HG02852 (cell line): ENCODE measurements around the gene CCL7.
"Not testable (repeated sequence)": the region's sequence is repeated elsewhere in the genome, so short reads cannot be mapped to it uniquely, and the experiment has no call there.

Experiments used
- ATAC-seq: cut with Tn5 transposase; IDR thresholded peaks from one replicate; pipeline ENCODE4 v1.9.1; 2021; ENCODE audit warnings: mild to moderate bottlenecking, moderate library complexity; ENCODE audit not compliant: unreplicated experiment

CCL7 gene

DNA sequence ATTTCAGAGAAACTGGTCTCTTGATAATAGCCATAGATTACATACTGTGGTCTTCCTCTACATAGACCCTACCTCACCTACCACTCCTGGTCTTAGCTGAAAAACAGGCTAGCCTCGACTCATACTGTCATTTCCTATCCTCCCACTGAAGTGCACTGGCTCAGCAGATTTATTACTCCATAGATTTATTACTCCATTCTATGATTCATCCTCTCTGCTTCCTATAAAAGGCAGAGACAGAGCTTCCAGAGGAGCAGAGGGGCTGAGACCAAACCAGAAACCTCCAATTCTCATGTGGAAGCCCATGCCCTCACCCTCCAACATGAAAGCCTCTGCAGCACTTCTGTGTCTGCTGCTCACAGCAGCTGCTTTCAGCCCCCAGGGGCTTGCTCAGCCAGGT, at the start of gene CCL7:
CCL7 (plus strand) TSS at position 253 of the 400 bp plus-strand sequence; CDS start at position 323, 70 bp downstream.
- ATAC-seq: no peak

DNA sequence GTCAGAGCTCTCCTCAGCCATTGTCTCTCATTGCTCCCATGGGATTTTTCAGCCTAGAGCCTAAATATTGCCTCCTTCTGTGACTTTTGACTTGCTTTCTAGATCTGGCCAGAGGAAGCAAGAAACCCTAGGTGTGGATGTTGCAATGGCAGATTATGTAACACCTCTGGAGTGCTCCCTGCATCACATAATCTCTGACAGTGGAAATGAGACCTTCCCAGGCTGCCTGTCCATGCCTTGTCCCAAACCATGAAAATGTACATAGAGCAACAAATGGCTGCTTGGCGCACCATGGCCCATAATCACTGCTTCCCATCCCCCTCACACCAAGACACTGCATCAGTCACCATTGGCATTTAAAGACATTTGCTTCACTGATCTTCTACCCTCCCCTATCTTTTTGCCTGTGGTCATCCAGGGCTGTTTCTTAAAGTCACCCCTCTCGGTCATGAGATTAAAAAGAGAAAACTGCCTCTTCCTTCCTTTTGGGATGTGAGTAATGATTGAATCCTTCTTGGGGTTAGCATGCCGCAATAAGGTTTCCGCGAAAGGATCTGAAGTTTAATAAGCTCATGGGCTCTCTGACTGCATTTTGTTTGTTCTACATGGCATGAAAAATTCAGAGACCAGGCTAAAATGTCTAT, 49.1 kb upstream of the CCL7 start:
- ATAC-seq: no peak

DNA sequence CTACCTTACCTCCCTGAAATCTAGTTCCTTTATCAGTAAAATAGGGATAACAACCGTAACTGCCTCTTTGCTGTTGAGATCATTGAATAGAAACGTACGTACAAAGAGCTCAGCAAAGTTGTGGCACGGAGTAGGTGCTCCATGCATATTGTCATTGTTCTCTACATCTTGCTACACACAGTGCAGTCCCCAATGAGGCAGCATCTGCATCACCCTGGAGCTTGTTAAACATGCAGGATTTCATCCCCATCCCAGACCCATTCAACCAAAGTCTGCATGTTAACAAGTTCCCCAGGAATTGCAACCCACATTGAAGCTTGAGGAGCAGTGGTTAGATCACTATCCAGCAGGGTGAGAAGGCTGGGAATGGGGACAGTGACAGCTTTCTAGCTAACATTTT, 48.6 kb upstream of the CCL7 start:
- ATAC-seq: no peak

DNA sequence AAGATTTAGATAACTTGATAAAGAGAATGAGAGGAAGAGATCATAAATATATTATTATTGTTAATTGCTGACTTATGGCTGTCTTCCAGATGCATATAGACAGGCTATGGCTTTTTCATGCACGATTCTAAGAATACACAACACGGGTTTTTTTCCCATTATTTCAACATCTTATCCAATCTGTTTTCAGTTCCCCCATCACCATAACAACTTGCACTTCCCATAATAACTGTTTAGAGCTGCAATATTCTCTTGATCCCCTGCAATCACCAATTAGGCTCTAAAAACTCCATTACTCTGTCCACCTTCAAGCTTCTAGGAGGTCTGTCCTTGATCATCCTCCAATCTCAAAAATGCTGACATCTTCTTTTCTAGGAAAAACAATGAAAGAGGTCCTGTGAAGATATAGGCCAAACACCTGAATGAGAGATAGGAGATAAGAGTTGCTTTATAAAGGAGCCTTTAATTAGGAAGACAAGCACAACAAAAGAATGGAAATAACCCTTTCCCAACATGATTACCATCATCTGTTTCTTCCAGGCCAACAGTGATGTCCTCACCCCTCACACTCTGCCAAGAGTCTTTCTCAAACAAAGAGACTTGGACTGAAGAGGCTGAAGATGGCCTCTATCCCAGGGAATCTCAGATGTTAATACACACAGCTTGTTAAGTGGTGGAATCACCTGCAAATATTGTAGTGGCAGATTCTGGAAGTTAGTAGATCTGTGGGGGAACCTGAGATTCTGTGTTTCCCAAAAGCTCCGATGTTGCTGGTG, 47.1 kb upstream of the CCL7 start:
- ATAC-seq: no peak

DNA sequence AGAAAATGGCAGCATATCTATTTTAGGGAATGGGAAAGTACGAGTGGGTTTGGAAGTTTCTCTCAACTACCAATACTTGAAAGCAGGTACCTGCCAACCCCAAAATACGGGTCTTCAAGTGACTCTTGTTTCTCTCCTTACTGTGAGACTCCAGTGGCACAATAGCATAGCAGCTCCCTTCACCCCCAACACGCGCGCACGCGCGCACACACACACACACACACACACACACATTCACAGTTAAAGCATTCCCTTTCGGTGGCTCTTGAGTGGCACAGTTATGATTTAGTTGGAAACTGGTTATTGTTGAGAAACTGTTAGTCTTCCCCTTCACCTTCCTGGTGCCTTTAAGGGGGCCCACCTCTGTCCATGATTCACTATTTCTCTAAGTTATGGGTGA, 45.0 kb upstream of the CCL7 start:
- no peak for ATAC-seq

DNA sequence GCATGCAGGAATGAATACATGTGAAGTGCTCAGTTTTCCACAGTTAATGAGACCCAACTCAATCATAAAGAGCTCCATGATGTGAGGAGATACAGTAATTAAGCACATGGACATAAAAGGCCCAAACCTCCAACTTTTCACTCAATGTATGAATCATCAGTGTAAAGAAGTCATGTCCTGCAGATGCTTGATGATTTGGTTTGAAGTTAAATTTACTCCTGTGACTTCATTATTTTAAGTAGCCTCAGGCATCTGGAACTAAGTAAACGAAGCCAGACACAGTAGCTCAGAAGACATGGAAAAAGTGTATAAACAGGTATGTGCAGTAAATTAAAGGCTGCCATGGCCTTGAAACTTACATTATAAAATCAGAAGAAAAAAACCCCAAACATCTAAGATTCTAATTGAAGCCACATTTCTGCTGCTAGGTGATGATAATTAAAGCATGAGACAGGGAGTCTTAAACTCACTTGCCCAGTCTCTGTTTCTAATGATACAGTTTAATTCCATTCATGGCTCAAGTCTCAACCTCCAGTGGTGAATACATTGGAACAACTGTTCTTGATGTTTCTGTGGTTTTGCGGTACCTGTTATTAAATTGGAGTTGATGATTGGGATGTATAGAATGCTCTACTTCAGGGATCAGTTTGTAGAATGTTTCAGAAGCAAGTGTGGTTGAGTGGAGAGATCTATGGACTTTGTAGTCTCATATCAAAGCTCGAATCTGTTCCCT, 43.8 kb upstream of the CCL7 start:
- ATAC-seq: no peak

DNA sequence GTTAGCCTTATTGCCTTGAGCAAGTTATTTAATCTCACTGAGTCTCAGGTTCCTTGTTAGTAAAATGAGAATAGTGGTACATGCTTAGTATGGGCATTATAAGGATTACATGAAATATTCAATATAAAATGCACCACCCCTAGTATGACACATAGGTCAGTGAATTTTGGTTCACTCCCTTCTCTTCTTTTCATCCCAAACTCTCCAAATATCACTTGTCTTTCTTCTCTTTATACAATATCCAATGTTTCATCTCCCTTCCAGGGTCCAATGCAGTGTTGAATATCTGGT, 43.3 kb upstream of the CCL7 start:
- ATAC-seq: no peak

DNA sequence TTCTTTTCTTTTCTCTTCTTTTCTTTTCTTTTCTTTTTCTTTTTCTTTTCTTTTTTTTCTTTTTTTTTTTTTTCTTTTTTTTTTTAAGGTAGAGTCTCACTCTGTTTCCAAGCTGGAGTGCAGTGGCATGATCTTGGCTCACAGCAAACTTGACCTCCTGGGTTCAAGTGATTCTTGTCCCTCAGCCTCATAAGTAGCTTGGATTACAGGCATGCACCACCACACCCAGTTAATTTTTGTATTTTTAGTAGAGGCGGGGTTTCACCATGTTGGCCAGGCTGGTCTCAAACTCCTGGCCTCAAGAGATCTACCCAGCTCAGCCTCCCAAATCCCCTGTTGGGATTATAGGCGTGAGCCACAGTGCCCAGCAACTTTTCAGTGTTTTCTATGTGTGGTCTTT, 42.7 kb upstream of the CCL7 start:
- ATAC-seq: not testable (repeated sequence)

DNA sequence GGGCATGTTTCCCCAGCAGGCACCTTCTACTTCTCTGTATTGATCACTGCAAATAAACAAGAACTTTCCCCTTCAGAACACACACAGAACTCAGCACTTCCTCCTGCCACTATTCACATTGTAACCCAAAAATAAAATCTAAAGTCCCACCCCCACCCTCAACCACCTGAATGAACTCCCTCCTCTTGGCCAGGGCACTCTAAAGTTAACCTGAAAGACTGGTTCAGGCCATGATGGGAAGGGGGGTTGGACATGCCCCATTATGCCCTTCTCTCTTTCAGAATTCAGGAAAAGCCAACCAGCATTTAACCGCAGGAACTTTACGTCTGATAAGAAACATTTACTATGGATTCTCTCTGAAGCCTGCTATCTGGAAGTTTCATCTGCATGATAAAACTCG, 42.3 kb upstream of the CCL7 start:
- no peak for ATAC-seq

DNA sequence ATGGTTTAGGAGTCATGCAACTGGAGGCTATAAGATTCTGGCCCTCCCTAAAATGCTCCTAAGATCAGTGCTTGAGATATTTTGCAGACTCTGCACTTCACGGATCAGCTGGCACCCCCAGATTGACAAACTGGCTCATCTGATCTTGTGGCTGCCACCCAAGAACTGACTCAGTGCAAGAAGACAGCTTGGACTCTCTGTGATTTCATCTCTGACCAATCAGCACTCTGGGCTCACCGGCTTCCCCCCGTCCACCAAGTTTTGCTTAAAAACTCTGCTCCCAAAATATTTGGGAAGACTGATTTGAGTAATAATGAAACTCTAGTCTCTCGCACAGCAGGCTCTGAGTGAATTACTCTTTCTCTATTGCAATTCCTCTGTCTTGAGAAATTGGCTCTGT, 41.2 kb upstream of the CCL7 start:
- no peak for ATAC-seq

DNA sequence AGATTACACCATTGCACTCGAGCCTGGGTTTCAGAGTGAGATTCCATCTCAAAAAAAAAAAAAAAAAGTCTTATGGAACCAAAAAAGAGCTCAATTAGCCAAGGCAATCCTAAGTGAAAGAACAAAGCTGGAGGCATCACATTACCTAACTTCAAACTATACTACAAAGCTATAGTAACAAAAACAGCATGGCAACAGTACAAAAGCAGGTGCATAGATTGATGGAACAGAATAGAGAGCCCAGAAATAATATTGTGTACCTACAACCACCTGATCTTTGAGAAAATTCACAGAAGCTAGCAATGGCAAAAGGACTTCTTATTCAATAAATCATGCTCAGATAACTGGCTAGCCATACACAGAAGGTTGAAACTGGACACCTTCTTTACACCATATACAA, 39.7 kb upstream of the CCL7 start:
- no peak for ATAC-seq

DNA sequence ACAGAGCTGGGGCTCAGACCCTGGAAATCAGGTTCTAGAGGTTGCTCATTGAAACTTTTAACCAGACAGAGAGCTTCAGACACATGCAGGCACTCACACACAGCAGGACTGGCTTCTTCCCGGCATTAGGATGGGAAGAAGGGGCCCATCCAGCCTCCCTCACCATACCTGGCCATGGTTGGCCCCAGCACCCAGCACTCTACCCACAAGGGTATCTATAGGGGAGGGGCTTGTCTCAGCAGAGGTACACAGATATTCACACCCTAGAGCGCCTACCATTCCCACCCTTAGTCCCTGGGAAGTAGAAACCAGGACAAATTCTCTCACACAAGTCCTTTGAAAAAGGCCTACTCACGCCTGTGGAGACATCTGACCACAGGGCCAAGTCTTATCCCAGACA, 35.4 kb upstream of the CCL7 start:
- ATAC-seq: no peak

DNA sequence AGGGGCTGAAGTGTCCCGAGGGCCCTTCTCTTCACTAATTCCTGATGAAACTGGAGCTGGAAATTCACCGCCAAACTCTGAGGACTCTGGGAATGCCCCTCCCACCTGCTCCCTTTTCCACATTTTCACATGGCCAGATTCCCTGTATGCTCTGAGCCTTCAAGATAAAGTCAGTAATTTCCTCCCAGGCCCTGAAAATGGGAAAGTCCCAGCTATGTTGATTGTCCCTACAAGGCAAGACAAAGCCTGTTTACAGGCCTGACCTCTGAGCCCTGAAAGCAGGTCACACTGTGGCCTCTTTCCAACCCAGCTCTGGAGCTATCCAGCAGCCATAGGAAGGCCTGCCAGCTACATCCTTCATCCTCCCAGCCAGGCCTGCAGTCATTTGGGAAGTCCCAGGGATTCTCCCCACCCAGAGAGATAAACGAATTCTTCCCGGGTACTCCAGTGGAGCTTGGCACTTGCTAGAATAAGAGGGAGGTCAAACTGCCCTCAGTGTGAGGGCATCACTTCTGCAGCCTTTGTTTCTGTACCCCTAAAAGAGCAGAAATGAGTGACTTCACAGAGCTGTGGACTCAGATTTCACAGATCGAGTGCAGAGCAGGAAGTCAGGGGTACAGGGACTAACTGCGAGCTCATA, 34.5 kb upstream of the CCL7 start:
- ATAC-seq: no peak

DNA sequence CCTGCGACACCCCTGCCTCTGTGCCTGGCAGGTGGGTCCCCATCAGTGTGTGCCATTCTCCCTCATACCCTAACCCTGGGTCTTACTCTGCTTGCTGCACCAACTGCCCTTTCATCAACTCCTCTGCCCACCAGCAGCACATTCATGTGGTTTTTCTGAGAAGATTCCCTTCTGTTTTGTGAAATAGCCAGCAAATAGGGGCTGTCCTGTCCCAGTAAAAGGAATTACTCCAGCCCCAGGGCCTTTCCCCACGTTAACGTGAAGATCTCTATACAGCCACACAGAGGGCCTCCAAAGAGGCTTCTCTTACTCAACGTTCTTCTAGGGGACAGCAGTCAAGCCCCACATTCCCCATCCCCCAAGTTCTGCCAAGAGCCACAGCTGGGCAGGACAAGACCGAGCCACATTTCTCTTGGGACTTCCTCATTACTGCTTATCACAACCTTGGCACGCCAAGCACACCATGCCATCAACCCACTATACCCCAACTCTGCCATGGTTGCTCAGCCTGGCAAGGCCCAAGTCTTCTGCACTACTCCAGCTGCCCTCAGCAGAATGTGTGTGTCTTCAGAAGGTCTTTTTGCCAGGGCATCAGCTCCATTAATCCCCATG, 33.6 kb upstream of the CCL7 start:
- ATAC-seq: no peak

DNA sequence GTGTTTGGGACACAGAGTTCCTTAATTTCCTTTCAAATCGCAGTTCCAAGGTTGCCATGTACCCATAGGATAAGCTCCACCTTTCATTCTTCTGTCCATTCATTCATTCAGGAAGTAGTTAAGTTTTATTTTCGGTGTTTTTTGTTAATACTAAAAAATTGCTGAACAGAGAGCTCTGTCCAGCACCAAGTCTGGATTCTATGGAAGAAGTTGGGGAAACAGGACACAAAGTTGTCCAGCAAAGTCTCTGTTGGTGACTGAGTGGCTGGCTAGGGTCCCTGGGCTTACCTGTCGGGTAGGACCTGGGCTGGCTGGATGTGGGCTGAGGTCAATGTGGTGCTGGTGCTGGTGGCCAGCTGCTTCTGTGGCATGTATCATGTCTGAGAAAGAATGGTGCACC, 32.6 kb upstream of the CCL7 start:
- no peak for ATAC-seq

DNA sequence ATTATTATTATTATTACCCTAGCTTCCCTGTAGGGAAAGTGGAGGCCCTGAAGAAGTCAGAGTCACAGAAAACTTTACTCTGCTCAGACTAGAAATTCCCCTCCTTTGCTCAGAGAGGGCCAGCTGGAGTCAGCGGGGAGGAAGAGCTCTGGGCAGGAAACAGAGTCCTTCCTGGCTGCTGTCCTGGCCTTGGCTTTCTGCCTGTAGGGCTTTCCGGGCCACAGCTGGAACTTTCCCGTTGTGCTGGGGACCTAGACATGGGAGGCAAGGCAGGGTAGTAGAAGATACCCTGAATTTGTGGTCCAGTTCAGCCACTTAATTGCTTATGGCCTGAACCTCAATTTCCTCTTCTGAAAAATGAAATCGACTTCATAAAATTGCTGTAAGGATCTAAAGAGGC, 29.0 kb upstream of the CCL7 start:
- ATAC-seq: no peak

DNA sequence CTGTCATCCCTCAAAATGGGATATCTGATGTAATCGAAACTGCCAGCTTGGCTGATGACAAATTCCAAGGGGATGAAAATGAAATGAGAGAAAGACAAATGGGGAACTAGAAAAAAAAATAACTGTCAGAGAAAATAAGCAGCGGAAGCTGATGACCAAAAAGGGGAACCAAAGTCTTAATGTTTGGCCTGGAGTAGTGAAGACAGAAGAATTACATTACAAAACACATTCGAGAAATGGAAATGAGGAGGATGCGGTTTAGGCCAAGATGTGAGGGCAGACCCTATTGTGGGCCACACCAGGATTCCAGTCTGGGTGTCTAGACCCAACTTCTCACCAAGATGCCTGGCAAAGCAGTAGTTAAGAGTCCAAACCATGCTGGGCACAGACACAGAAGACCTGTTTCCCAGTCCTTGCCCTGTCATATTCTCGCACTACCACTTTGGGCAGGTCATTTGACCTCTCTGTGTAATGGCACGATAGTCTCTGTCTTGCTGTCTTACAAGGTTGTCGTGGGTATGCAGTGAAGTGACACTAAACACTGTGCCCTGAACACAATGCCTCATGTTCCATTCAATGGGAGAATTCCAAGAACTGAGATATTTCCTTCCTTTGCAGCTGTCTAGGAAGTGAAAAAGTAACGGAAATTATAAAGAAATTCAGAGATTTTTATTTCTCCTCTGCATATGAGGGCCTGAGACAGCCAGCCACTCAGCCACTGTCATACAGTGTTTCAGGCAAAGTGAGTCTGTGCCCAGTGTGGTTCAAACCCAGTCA, 27.2 kb upstream of the CCL7 start:
- no peak for ATAC-seq

DNA sequence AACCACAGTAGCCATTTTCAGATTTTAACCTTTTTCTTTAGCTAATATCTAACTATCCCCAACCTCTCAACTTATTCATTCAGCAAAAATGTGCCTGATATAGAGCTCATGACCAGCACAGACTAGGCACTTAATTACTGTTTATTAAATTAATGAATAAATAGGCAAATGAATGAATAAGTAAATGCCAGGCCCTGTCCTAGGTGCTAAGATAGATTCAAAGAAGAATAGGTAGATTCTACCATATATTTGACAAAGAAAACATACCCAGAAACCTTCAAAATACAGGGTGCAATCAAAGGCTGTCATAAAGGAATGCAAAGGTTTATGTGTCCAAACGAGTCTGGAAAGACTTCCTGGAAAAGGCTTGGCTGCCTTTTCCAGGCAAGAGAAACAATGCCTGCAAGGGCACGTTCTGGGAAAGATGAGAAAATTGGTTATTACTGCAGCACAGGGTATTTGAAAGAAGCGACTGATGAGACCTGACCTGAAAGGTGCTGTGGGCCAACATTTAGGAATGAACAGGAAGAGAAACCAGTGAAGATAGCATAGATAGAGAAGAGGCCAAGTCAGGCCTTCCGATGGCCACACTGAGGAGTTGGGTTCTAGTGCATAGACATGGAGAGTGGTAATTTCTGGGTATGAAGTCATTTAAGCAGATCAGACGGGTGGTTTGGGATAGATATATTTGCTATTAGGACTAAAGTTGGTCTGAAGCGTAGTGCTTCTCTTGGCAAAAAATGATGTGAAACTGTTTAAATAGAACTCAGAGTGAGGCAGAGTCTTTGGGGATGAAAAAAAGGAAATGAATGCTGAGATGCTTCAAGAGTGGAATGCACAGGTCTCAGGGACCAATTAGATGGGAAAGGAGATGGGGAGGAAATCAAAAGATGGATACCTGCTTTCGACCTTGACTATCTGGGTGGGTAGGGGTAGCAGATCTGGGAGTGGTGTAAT, 26.4 kb upstream of the CCL7 start:
- ATAC-seq: no peak

DNA sequence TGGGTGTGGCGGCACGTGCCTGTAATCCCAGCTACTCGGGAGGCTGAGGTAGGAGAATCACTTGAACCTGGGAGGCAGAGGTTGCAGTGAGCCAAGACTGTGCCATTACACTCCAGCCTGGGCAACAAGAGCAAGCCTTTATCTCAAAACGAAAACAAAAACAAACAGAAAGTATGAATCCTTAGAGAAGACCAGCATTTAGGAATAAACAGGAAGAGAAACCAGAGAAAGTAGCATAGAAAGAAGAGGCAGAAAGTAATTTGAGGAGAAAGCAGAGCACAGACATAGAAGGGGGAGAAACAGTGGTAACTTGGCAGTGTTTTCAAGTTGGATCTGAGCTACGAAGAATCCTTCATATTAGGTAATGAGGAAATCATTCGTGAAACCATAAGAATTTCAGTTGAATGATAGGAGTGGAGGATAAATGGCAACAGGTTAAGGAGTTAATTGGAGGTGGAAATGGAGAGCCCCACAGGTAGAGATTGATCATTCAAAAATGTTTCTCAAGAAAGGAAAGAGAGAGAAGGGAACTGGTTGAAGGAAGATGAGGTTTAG, 24.6 kb upstream of the CCL7 start:
- ATAC-seq: no peak
